HepG2 (cell line): ENCODE data around the gene PHAX. TPM values are rescaled to one million over a fixed set of nuclear protein-coding genes. Genes with fewer than 3 reads are reported as not detected.

ENCODE experiments used
- ARID2 ChIP-seq: sonication (generic); formaldehyde crosslinking; IDR thresholded peaks from 2 replicates; pipeline ENCODE4 v1.8.1; 2022; ENCODE audit warnings: mild to moderate bottlenecking, missing genetic modification reagents, borderline replicate concordance
- BCLAF1 ChIP-seq: fragments of 450-650 bp; IDR thresholded peaks from 2 replicates; pipeline ENCODE4 v1.6.1; 2017; ENCODE audit warnings: mild to moderate bottlenecking
- CBFB ChIP-seq: sonication (generic); formaldehyde crosslinking; IDR thresholded peaks from 2 replicates; pipeline ENCODE4 v1.4.0; 2020; ENCODE audit warnings: missing genetic modification reagents
- CENPBD1 ChIP-seq: sonication (generic); formaldehyde crosslinking; IDR thresholded peaks from 2 replicates; pipeline ENCODE4 v1.8.0; 2022; ENCODE audit warnings: missing genetic modification reagents, low read depth, mild to moderate bottlenecking, borderline replicate concordance
- FOXC1 ChIP-seq: sonication (generic); formaldehyde crosslinking; IDR thresholded peaks from 2 replicates; pipeline ENCODE4 v1.8.0; 2022; ENCODE audit warnings: mild to moderate bottlenecking, missing genetic modification reagents, borderline replicate concordance
- MXD3 ChIP-seq: IDR thresholded peaks from 2 replicates; pipeline ENCODE4 v1.6.1; 2016; ENCODE audit warnings: mild to moderate bottlenecking, missing biosample characterization, missing genetic modification reagents
- PHF5A ChIP-seq: IDR thresholded peaks from one replicate; pipeline ENCODE4 v1.6.1; 2018; ENCODE audit warnings: low read depth, missing genetic modification reagents; ENCODE audit not compliant: unreplicated experiment
- RORA ChIP-seq: sonication (generic); formaldehyde crosslinking; IDR thresholded peaks from 2 replicates; pipeline ENCODE4 v1.5.0; 2020; ENCODE audit warnings: mild to moderate bottlenecking, missing genetic modification reagents, moderate library complexity
- ZBTB43 ChIP-seq: sonication (generic); formaldehyde crosslinking; conservative IDR thresholded peaks from 2 replicates; pipeline ENCODE4 v1.4.0; 2020; ENCODE audit warnings: missing genetic modification reagents
- ZBTB46 ChIP-seq: sonication (generic); formaldehyde crosslinking; IDR thresholded peaks from 2 replicates; pipeline ENCODE4 v1.4.0; 2020; ENCODE audit warnings: mild to moderate bottlenecking, missing genetic modification reagents, borderline replicate concordance
- ZBTB49 ChIP-seq: sonication (generic); formaldehyde crosslinking; IDR thresholded peaks from 2 replicates; pipeline ENCODE4 v1.4.0; 2020; ENCODE audit warnings: missing genetic modification reagents, borderline replicate concordance
- ZNF326 ChIP-seq: sonication (generic); formaldehyde crosslinking; IDR thresholded peaks from 2 replicates; pipeline ENCODE4 v1.4.0; 2020; ENCODE audit warnings: missing genetic modification reagents, borderline replicate concordance
- ZNF331 ChIP-seq: sonication (generic); formaldehyde crosslinking; IDR thresholded peaks from 2 replicates; pipeline ENCODE4 v1.4.0; 2020; ENCODE audit warnings: missing genetic modification reagents
- ZNF556 ChIP-seq: sonication (generic); formaldehyde crosslinking; IDR thresholded peaks from 2 replicates; pipeline ENCODE4 v1.4.0; 2020; ENCODE audit warnings: mild to moderate bottlenecking, missing genetic modification reagents, borderline replicate concordance
- ZNF674 ChIP-seq: sonication (generic); formaldehyde crosslinking; IDR thresholded peaks from 2 replicates; pipeline ENCODE4 v1.5.0; 2020; ENCODE audit warnings: low read depth, mild to moderate bottlenecking, missing genetic modification reagents
- ZNF780A ChIP-seq: sonication (generic); formaldehyde crosslinking; IDR thresholded peaks from 2 replicates; pipeline ENCODE4 v1.8.0; 2022; ENCODE audit warnings: mild to moderate bottlenecking, missing genetic modification reagents, moderate library complexity
- ZSCAN9 ChIP-seq: IDR thresholded peaks from 2 replicates; pipeline ENCODE4 v1.6.1; 2016; ENCODE audit warnings: borderline replicate concordance
- polyA plus RNA-seq, 8 experiments: library from polyadenylated mRNA; depleted of rRNA in 3 of 8; stranded (reverse) in 7 of 8; unstranded in 1 of 8; fragments of >200 nt; fragmentation: Illumina TruSeq in 4 of 8; extraction: Trizol in 4 of 8; gene quantifications; 2 replicates each; pipeline versions ENCODE4 v1.2.1 to v1.2.3, GENCODE V29; 2011 to 2016; ENCODE audit warnings: low read depth in 4 of 8, missing spikeins in 1 of 8, mixed read lengths in 1 of 8; ENCODE audit not compliant: insufficient read depth in 1 of 8
- total RNA-seq, 5 experiments: library from RNA; depleted of rRNA; stranded (reverse); fragments of >200 nt; fragmentation: Illumina TruSeq; extraction: Trizol; gene quantifications; 2 replicates each; pipeline ENCODE4 v1.2.3, GENCODE V29; 2016; ENCODE audit warnings: low read depth in 1 of 5

Gene PHAX
- total and polyA plus RNA-seq, 2 of the 13 experiments (the other 11 are each of a cell fraction or from before 2014, with no cell fraction given) = 20.0 to 59.7 TPM

GRCh38 chr5:126600631-126601511 lies at the start of gene PHAX (continued):
- TF ChIP-seq CENPBD1 (no peak), ZNF674 (no peak), MXD3 (CRISPR knock-in tag) (no peak), ZNF556 (CRISPR knock-in tag) (no peak), ZNF331 (CRISPR knock-in tag) (no peak; the same call in 1 of the 2 replicates), CBFB (peak; percentile 48; the same call in 1 of the 2 replicates), RORA (CRISPR knock-in tag) (no peak), ZBTB43 (CRISPR knock-in tag) (0 out of 2 replicates have a peak, but pooled peaks have one; percentile 26), ZBTB49 (CRISPR knock-in tag) (0 out of 2 replicates have a peak, but pooled peaks have one; percentile 52), ZBTB46 (CRISPR knock-in tag) (no peak), ZNF326 (no peak), ZNF780A (no peak), FOXC1 (CRISPR knock-in tag) (peak; percentile 79), PHF5A (CRISPR knock-in tag) (no peak), BCLAF1 (no peak), ARID2 (CRISPR knock-in tag) (no peak), ZSCAN9 (CRISPR knock-in tag) (no peak; the same call in 1 of the 2 replicates)
